Lung (tissue), 12 donors: ENCODE data around the gene TFDP1. TPM values are rescaled to one million over a fixed set of nuclear protein-coding genes. Genes with fewer than 3 reads are reported as not detected.

Source experiments
- ATAC-seq: fragments of 200-7000 bp; cut with Tn5 transposase; one replicate; pipeline ENCODE4 v1.9.1; 2020; ENCODE audit warnings: moderate number of reproducible peaks; ENCODE audit not compliant: insufficient read depth, low FRiP score
- DNase-seq, 3 donors: peaks; one replicate each; pipeline ENCODE4 v3.0.0-alpha.2; 2013 to 2017
- H3K27ac ChIP-seq, 2 donors: one replicate each; pipeline ENCODE4 v1.5.1; 2013; ENCODE audit warnings: mild to moderate bottlenecking in 2 of 2, moderate library complexity in 2 of 2, control low read depth in 1 of 2, inconsistent platforms in 1 of 2, low read depth in 1 of 2, low read length in 1 of 2
- H3K27me3 ChIP-seq, 3 donors: one replicate each; pipeline ENCODE4 v1.5.1; 2013; ENCODE audit warnings: low read length in 2 of 3; ENCODE audit not compliant: control insufficient read depth in 3 of 3, insufficient read depth in 3 of 3
- H3K36me3 ChIP-seq, 4 donors: one replicate each; pipeline ENCODE4 v1.5.1; 2013; ENCODE audit warnings: low read length in 4 of 4, mild to moderate bottlenecking in 1 of 4, moderate library complexity in 1 of 4; ENCODE audit not compliant: control insufficient read depth in 4 of 4, insufficient read depth in 4 of 4
- H3K4me1 ChIP-seq, 5 donors: one replicate each; pipeline ENCODE4 v1.5.1; 2013; ENCODE audit warnings: low read length in 5 of 5, mild to moderate bottlenecking in 2 of 5, moderate library complexity in 1 of 5; ENCODE audit not compliant: control insufficient read depth in 5 of 5, insufficient read depth in 5 of 5
- H3K4me3 ChIP-seq: one replicate; pipeline ENCODE4 v1.5.1; 2013; ENCODE audit warnings: mild to moderate bottlenecking, control low read depth, moderate library complexity
- H3K9ac ChIP-seq, 2 donors: one replicate each; pipeline ENCODE4 v1.5.1; 2013; ENCODE audit warnings: low read length in 2 of 2, control low read depth in 1 of 2; ENCODE audit not compliant: insufficient read depth in 1 of 2
- H3K9me3 ChIP-seq, 4 donors: one replicate each; pipeline ENCODE4 v1.5.1; 2013; ENCODE audit warnings: low read length in 3 of 4, mild to moderate bottlenecking in 1 of 4, moderate library complexity in 1 of 4; ENCODE audit not compliant: control insufficient read depth in 4 of 4, insufficient read depth in 3 of 4
- CTCF ChIP-seq: IDR thresholded peaks from 2 replicates; pipeline ENCODE4 v1.5.1; 2012; ENCODE audit warnings: mild to moderate bottlenecking; ENCODE audit errors: control extremely low read depth, extremely low read depth
- WGBS, 2 donors: extraction: QIAGEN DNeasy Blood & Tissue Kit; methylation state at CpG; one replicate each; pipeline ENCODE4 v1.1.7; 2013; 5-methylcytosine and 5-hydroxymethylcytosine counted together
- polyA plus RNA-seq, 2 donors: library from polyadenylated mRNA; stranded (reverse); fragments of 200-250 nt; gene quantifications; one replicate each; pipeline ENCODE4 v1.2.1, GENCODE V29; 2013
- total RNA-seq, 2 donors: library from RNA; depleted of rRNA in 1 of 2; stranded (reverse); fragments of >200 nt in 1 of 2; gene quantifications; one replicate each; pipeline ENCODE4 v1.2.1, GENCODE V29; 2014 to 2021
- donor health status: control.
- donor health status: control.
- donor health status: Bipolar disorder and iron deficiency.
- donor health status: healthy.
- donor health status: DM: yes; HTN: yes; CAD: no.

Gene TFDP1
- total and polyA plus RNA-seq, 4 donors = 19.6 to 44.2 (median 40.3) TPM

GRCh38 chr13:113602291-113602988 lies 17.9 kb downstream of the TFDP1 start:
- Histone ChIP-seq H3K36me3 (peaks cover 0 to 27% (median 9%) of the 10 kb centered on the region in 4 donors), H3K4me1 (peaks cover 0 to 8% (median 0%) of the 10 kb centered on the region in 5 donors), H3K4me3 (no peak overlapping the region), H3K27me3 (no peaks in the 10 kb centered on the region), H3K9ac (no peak overlapping the region), H3K9me3 (peaks cover 0 to 7% (median 0%) of the 10 kb centered on the region in 4 donors), H3K27ac (no peak overlapping the region)
- 88 to 94% methylated on average over 15 of the region's 15 CpGs for WGBS, 2 donors
- ATAC-seq (no peak), DNase-seq (peak in 2 of 3 donors; percentile 23 to 35)
- TF ChIP-seq CTCF = no peak

GRCh38 chr13:113603116-113603710 lies 18.7 kb downstream of the TFDP1 start:
- ATAC-seq (no peak), DNase-seq (no peak)
- Histone ChIP-seq H3K9ac (no peak overlapping the region), H3K4me1 (peaks cover 0 to 8% (median 0%) of the 10 kb centered on the region in 5 donors), H3K36me3 (peaks cover 0 to 25% (median 5%) of the 10 kb centered on the region in 4 donors), H3K9me3 (peaks cover 0 to 7% (median 0%) of the 10 kb centered on the region in 4 donors), H3K27me3 (no peaks in the 10 kb centered on the region), H3K27ac (no peak overlapping the region), H3K4me3 (no peak overlapping the region)
- TF ChIP-seq CTCF = no peak
- 87 to 89% methylated on average over 13 of the region's 13 CpGs for WGBS, 2 donors

GRCh38 chr13:113604186-113604585 lies 19.6 kb downstream of the TFDP1 start:
- Histone ChIP-seq H3K4me3 (no peak overlapping the region), H3K36me3 (peaks cover 0 to 17% (median 5%) of the 10 kb centered on the region in 4 donors), H3K9ac (no peak overlapping the region), H3K9me3 (peaks cover 0 to 7% (median 0%) of the 10 kb centered on the region in 4 donors), H3K4me1 (peaks cover 0 to 8% (median 0%) of the 10 kb centered on the region in 5 donors), H3K27ac (no peak overlapping the region), H3K27me3 (no peaks in the 10 kb centered on the region)
- no peak for TF ChIP-seq CTCF
- WGBS, 2 donors = 65 to 94% methylated on average over 1 of the region's 1 CpG
- DNase-seq (no peak), ATAC-seq (no peak)
